ENCODE results near the gene POM121L2. TPM values are rescaled to one million over a fixed set of nuclear protein-coding genes. Genes with fewer than 3 reads are reported as not detected.
"Not testable (repeated sequence)": the region's sequence is repeated elsewhere in the genome, so short reads cannot be mapped to it uniquely, and the experiment has no call there.

Gene POM121L2
- total RNA-seq, 4 donors from 2014 or later, result not detected

- TF ChIP-seq POLR2A (IDR thresholded peaks at IDR 0.05) (no peak), CTCF (IDR thresholded peaks at IDR 0.05) (no peak), EP300 (IDR thresholded peaks at IDR 0.05) (no peak)
- Histone ChIP-seq H3K27ac (no peak overlapping the region), H3K9me3 (no peaks in the 10 kb centered on the region), H3K27me3 (peaks cover 0 to 35% of the 10 kb centered on the region in 2 donors), H3K4me1 (no peaks in the 10 kb centered on the region), H3K36me3 (no peaks in the 10 kb centered on the region), H3K4me3 (no peak overlapping the region)
- DNase-seq (ENCODE audit: low spot score in 2 of 2), result no peak
- 9 to 10% methylated on average over 22 of the region's 22 CpGs for WGBS, 2 donors
These were observed 44.1 kb downstream of the POM121L2 start for GRCh38 chr6:27267857-27268434.

- H3K4me3 ChIP-seq; DNase-seq (ENCODE audit: low spot score in 2 of 2); H3K36me3 ChIP-seq; H3K9me3 ChIP-seq; H3K4me1 ChIP-seq; H3K27ac ChIP-seq: not testable (repeated sequence)
- H3K27me3 ChIP-seq, result peaks cover 0 to 35% of the 10 kb centered on the region in 2 donors
- 91 to 92% methylated on average over 3 of the region's 3 CpGs for WGBS, 2 donors
These were observed 45.1 kb downstream of the POM121L2 start for GRCh38 chr6:27267003-27267402.

GRCh38 chr6:27263886-27264285 lies 48.2 kb downstream of the POM121L2 start:
- Histone ChIP-seq H3K27ac (no peak overlapping the region), H3K36me3 (no peaks in the 10 kb centered on the region), H3K4me3 (no peak overlapping the region), H3K9me3 (peaks cover 0 to 10% (median 0%) of the 10 kb centered on the region in 4 donors), H3K27me3 (peaks cover 0 to 51% of the 10 kb centered on the region in 2 donors), H3K4me1 (peaks cover 0 to 3% (median 0%) of the 10 kb centered on the region in 4 donors)
- DNase-seq (ENCODE audit: low spot score in 2 of 2), result no peak
- TF ChIP-seq CTCF (IDR thresholded peaks at IDR 0.05) (no peak), POLR2A (IDR thresholded peaks at IDR 0.05) (no peak), EP300 (IDR thresholded peaks at IDR 0.05) (no peak)
- WGBS, 2 donors, result 72 to 77% methylated on average over 8 of the region's 8 CpGs

GRCh38 chr6:27260836-27261375 lies 51.2 kb downstream of the POM121L2 start:
- 7 to 9% methylated on average over 30 of the region's 30 CpGs for WGBS, 2 donors

GRCh38 chr6:27260369-27260768 lies 51.7 kb downstream of the POM121L2 start:
- WGBS, 2 donors, result 7 to 10% methylated on average over 16 to 21 of the region's 21 CpGs
- Histone ChIP-seq H3K27ac (no peak overlapping the region), H3K9me3 (peaks cover 0 to 10% (median 0%) of the 10 kb centered on the region in 4 donors), H3K4me3 (no peak overlapping the region), H3K36me3 (no peaks in the 10 kb centered on the region), H3K27me3 (peaks cover 0 to 45% of the 10 kb centered on the region in 2 donors), H3K4me1 (peaks cover 0 to 3% (median 0%) of the 10 kb centered on the region in 4 donors)
- TF ChIP-seq EP300 (IDR thresholded peaks at IDR 0.05) (no peak), POLR2A (IDR thresholded peaks at IDR 0.05) (no peak), CTCF (IDR thresholded peaks at IDR 0.05) (no peak)
- no peak for DNase-seq (ENCODE audit: low spot score in 2 of 2)

More at GRCh38 chr6:27260836-27261375, 51.2 kb downstream of the POM121L2 start:
- Histone ChIP-seq H3K27ac (no peak overlapping the region), H3K9me3 (peaks cover 0 to 10% (median 0%) of the 10 kb centered on the region in 4 donors), H3K4me3 (no peak overlapping the region), H3K4me1 (peaks cover 0 to 3% (median 0%) of the 10 kb centered on the region in 4 donors), H3K27me3 (peaks cover 0 to 48% of the 10 kb centered on the region in 2 donors), H3K36me3 (no peaks in the 10 kb centered on the region)
- TF ChIP-seq EP300 (IDR thresholded peaks at IDR 0.05), result no peak
- TF ChIP-seq CTCF (IDR thresholded peaks at IDR 0.05), result no peak
- no peak for TF ChIP-seq POLR2A (IDR thresholded peaks at IDR 0.05)
- no peak for DNase-seq (ENCODE audit: low spot score in 2 of 2)

Other genes starting within 250 kb of the POM121L2 start
- gene PRSS16, start 64.6 kb downstream of the POM121L2 start, total RNA-seq, result not detected
- 1 to 10 TPM; 2.4 to 3.7 (median 3.3) TPM for gene ZNF391, start 76.5 kb upstream of the POM121L2 start, total RNA-seq
- 10 to 100 TPM in 2 of 4 donors, 1 to 10 TPM in 2; 6.1 to 10.7 (median 8.9) TPM for gene ZNF184, start 160.8 kb upstream of the POM121L2 start, total RNA-seq

Measured in tibial nerve (tissue), 4 donors.